ENCODE data around the gene SLC39A13. TPM values are rescaled to one million over a fixed set of nuclear protein-coding genes. Genes with fewer than 3 reads are reported as not detected.

SLC39A13 gene
- total RNA-seq, 4 donors from 2014 or later: 19.9 to 56.9 (median 43.1) TPM

DNA sequence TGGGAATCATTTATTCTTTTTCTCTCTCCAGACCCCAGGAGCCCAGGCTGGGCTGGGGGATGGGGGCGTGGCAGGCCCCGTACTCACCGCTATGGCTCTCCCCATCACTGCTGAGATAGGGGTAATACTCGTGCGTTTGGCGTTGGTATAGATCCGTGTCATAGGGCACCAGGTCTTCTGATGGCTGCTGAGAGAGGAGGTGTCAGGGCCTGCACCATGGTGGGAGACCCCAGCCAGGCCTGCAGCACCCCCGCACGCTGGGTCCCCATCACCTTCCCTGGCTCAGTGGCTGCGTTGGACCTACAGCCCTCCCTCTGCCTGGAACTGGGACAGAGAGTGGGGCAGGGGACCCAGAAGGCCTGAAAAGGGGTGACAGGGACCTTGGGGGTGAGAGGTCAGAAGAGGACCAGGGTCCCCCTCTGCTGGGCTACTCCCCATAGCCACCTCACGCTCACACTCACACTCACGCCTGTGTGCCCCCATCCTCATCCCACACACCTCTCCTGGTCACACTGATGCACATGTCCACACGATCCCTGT is 32.8 kb upstream of the SLC39A13 start:
- Histone ChIP-seq H3K36me3 (no peaks in the 10 kb centered on the region), H3K27ac (peak overlapping the region in 1 of 4 donors; percentile 2), H3K27me3 (no peaks in the 10 kb centered on the region), H3K9me3 (no peaks in the 10 kb centered on the region), H3K4me3 (no peak overlapping the region), H3K4me1 (no peaks in the 10 kb centered on the region)
- TF ChIP-seq, protein P1, sequence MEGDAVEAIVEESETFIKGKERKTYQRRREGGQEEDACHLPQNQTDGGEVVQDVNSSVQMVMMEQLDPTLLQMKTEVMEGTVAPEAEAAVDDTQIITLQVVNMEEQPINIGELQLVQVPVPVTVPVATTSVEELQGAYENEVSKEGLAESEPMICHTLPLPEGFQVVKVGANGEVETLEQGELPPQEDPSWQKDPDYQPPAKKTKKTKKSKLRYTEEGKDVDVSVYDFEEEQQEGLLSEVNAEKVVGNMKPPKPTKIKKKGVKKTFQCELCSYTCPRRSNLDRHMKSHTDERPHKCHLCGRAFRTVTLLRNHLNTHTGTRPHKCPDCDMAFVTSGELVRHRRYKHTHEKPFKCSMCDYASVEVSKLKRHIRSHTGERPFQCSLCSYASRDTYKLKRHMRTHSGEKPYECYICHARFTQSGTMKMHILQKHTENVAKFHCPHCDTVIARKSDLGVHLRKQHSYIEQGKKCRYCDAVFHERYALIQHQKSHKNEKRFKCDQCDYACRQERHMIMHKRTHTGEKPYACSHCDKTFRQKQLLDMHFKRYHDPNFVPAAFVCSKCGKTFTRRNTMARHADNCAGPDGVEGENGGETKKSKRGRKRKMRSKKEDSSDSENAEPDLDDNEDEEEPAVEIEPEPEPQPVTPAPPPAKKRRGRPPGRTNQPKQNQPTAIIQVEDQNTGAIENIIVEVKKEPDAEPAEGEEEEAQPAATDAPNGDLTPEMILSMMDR (IDR thresholded peaks at IDR 0.05): no peak
- no peak for TF ChIP-seq POLR2A (IDR thresholded peaks at IDR 0.05)
- TF ChIP-seq EP300 (IDR thresholded peaks at IDR 0.05; ENCODE audit: low read depth): no peak
- no peak for TF ChIP-seq POLR2AphosphoS5 (IDR thresholded peaks at IDR 0.05)
- intact Hi-C loops (cut with DNase I; ENCODE audit: low total_unique reads) (loop anchor here (5.0 to 10.0 kb wide), 2 partner anchors 77 to 479 kb away; no protein-coding TSS in a partner anchor), in situ Hi-C loops (cut with MboI; ENCODE audit: low pct_ligation_motif_present in 1 of 4, low pct_unique_long_range_greater_than_20kb in 1 of 4, low sequenced_read_pairs in 3 of 4) (no loop called here)
- 84% methylated on average over 13 of the region's 13 CpGs; no CpG with 5 or more reads in 1 of the 2 donors for WGBS, 2 donors (ENCODE audit: low coverage in 1 of 2)
- no peak for DNase-seq

DNA sequence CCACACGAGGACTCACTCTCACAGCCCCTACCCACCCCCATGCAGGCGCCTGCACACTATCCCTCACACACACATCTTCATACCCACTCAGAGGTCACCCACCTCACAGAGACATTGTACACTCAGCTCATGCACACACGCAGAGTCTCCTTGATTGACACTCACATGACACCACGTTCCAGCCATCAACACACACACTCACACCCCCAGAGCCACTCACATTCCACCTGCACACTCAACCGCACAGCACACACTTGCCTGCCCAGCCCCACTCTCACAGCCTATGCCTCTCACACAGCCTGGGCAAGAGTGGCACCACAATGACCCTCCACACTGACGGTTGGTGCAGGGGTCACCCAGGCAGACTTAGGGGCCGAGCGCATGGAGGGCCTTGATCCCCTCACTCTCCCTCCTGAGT is 32.3 kb upstream of the SLC39A13 start:
- TF ChIP-seq POLR2A (IDR thresholded peaks at IDR 0.05) (no peak), EP300 (IDR thresholded peaks at IDR 0.05; ENCODE audit: low read depth) (no peak), POLR2AphosphoS5 (IDR thresholded peaks at IDR 0.05) (no peak)
- TF ChIP-seq, protein P1 (IDR thresholded peaks at IDR 0.05): no peak
- peak overlapping the region in 2 of 4 donors; percentile 71 to 78 for H3K27ac ChIP-seq
- no peak for DNase-seq
- no peaks in the 10 kb centered on the region for H3K9me3 ChIP-seq
- in situ Hi-C loops (cut with MboI; ENCODE audit: low pct_ligation_motif_present in 1 of 4, low pct_unique_long_range_greater_than_20kb in 1 of 4, low sequenced_read_pairs in 3 of 4) (no loop called here), intact Hi-C loops (cut with DNase I; ENCODE audit: low total_unique reads) (loop anchor here (5.0 to 10.0 kb wide), 2 partner anchors 76 to 479 kb away; no protein-coding TSS in a partner anchor)
- 66 to 74% methylated on average over 6 to 8 of the region's 8 CpGs for WGBS, 2 donors (ENCODE audit: low coverage in 1 of 2)
- no peaks in the 10 kb centered on the region for H3K4me1 ChIP-seq
- H3K4me3 ChIP-seq: peak overlapping the region in 2 of 4 donors; percentile 2 to 38
- H3K27me3 ChIP-seq: no peaks in the 10 kb centered on the region
- H3K36me3 ChIP-seq: no peaks in the 10 kb centered on the region

DNA sequence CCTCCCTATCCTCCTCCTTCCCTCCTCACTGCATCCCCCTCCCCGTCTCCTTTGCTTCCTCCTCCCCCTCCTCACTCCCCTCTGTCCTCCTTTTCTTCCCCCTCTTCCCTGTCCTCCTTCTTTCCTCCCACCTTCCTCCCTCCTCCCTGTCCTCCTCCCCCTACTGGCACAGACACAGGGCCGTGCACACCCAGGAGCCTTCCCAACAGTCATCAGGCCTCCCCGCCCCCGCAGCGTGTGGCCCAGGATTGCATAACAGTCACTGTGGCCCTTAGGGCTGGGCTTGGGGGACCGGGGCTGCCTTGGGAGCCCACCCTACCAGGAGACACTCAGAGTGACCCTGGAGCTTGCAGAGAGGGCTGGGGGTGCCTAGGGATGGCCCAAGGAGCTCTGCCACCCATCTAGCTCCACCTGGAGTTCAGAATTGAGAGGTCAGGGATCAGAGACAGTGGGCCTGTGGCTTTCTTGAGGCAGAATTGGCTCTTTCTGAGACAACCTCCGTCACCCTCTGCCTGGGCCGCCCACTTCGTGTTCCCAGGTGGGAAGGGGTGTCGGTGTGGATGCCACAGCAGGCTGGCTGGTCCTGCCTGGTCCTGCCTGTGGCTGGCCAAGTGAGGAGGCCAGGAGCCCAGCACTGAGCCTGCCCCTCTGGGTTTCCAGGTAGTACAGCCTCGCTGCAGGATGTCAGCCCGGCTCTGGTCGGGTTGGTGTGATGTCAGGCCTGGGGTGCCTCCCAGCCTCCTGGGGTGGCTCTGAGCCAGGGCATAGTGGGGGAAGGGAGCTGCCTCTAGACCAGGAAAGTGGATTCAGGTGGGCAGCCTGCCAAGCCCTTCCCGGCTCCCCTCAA is 31.6 kb upstream of the SLC39A13 start:
- Histone ChIP-seq H3K9me3 (no peaks in the 10 kb centered on the region), H3K36me3 (no peaks in the 10 kb centered on the region), H3K4me3 (peak overlapping the region in 2 of 4 donors; percentile 14 to 38), H3K27me3 (no peaks in the 10 kb centered on the region), H3K27ac (peak overlapping the region; percentile 67 to 79 (median 74)), H3K4me1 (no peaks in the 10 kb centered on the region)
- WGBS, 2 donors (ENCODE audit: low coverage in 1 of 2): 55 to 60% methylated on average over 1 to 13 of the region's 14 CpGs
- DNase-seq: peak; percentile 39
- TF ChIP-seq POLR2AphosphoS5 (IDR thresholded peaks at IDR 0.05): no peak
- no peak for TF ChIP-seq EP300 (IDR thresholded peaks at IDR 0.05; ENCODE audit: low read depth)
- TF ChIP-seq, protein P1 (IDR thresholded peaks at IDR 0.05): no peak
- TF ChIP-seq POLR2A (IDR thresholded peaks at IDR 0.05): no peak
- intact Hi-C loops (cut with DNase I; ENCODE audit: low total_unique reads): loop anchor here (5.0 to 10.0 kb wide), 2 partner anchors 76 to 478 kb away; no protein-coding TSS in a partner anchor
- in situ Hi-C loops (cut with MboI; ENCODE audit: low pct_ligation_motif_present in 1 of 4, low pct_unique_long_range_greater_than_20kb in 1 of 4, low sequenced_read_pairs in 3 of 4): no loop called here

DNA sequence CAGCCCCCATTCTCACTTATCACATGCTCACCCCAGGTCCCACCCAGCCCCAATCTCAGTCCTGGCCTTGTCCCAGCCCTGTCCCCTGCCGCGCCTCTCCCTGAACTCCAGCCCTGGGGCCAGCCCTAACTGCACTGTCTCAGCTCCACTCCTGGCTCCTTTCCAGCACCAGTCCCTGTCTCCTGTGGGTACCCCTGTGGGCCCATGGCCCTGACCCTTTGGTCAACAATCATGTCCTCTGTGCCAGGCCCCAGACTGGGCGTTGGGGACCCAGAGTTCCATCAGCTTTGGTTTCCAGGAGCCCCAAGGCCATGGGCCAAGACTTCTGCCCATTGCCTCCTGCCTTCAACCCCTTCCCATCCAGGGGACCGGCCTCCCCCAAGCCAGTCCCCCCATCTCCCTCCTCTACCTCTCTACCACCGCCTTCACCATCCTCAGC is 30.8 kb upstream of the SLC39A13 start:
- TF ChIP-seq POLR2AphosphoS5 (IDR thresholded peaks at IDR 0.05): no peak
- TF ChIP-seq, protein P1 (IDR thresholded peaks at IDR 0.05): no peak
- no peak for TF ChIP-seq POLR2A (IDR thresholded peaks at IDR 0.05)
- TF ChIP-seq EP300 (IDR thresholded peaks at IDR 0.05; ENCODE audit: low read depth): no peak
- H3K36me3 ChIP-seq: no peaks in the 10 kb centered on the region
- H3K27me3 ChIP-seq: no peaks in the 10 kb centered on the region
- in situ Hi-C loops (cut with MboI; ENCODE audit: low pct_ligation_motif_present in 1 of 4, low pct_unique_long_range_greater_than_20kb in 1 of 4, low sequenced_read_pairs in 3 of 4): no loop called here
- peak overlapping the region in 3 of 4 donors; percentile 14 to 38 (median 23) for H3K4me3 ChIP-seq
- intact Hi-C loops (cut with DNase I; ENCODE audit: low total_unique reads): loop anchor here (5.0 to 10.0 kb wide), 2 partner anchors 75 to 477 kb away; no protein-coding TSS in a partner anchor
- no peaks in the 10 kb centered on the region for H3K4me1 ChIP-seq
- H3K27ac ChIP-seq: peak overlapping the region; percentile 67 to 79 (median 74)
- WGBS, 2 donors (ENCODE audit: low coverage in 1 of 2): 62 to 72% methylated on average over 5 of the region's 5 CpGs
- DNase-seq: no peak
- no peaks in the 10 kb centered on the region for H3K9me3 ChIP-seq

All from transverse colon (tissue), 4 donors.